Hematopoietic multipotent progenitor cell treated with erythropoietin and hydrocortisone succinate and interleukin-3 and kit ligand, for 15 days (in vitro differentiated cells): ENCODE results near the gene TBC1D5.
A peak's percentile ranks its signal among the peaks of the same experiment; 100 is the strongest.
"Not testable (repeated sequence)": the region's sequence is repeated elsewhere in the genome, so short reads cannot be mapped to it uniquely, and the experiment has no call there.

Experiments
- DNase-seq: peaks from one replicate; pipeline ENCODE4 v3.0.0-alpha.2; 2015; ENCODE audit warnings: low spot score

The TBC1D5 gene, protein sequence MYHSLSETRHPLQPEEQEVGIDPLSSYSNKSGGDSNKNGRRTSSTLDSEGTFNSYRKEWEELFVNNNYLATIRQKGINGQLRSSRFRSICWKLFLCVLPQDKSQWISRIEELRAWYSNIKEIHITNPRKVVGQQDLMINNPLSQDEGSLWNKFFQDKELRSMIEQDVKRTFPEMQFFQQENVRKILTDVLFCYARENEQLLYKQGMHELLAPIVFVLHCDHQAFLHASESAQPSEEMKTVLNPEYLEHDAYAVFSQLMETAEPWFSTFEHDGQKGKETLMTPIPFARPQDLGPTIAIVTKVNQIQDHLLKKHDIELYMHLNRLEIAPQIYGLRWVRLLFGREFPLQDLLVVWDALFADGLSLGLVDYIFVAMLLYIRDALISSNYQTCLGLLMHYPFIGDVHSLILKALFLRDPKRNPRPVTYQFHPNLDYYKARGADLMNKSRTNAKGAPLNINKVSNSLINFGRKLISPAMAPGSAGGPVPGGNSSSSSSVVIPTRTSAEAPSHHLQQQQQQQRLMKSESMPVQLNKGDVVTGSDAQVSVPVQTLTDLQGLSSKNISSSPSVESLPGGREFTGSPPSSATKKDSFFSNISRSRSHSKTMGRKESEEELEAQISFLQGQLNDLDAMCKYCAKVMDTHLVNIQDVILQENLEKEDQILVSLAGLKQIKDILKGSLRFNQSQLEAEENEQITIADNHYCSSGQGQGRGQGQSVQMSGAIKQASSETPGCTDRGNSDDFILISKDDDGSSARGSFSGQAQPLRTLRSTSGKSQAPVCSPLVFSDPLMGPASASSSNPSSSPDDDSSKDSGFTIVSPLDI

DNA sequence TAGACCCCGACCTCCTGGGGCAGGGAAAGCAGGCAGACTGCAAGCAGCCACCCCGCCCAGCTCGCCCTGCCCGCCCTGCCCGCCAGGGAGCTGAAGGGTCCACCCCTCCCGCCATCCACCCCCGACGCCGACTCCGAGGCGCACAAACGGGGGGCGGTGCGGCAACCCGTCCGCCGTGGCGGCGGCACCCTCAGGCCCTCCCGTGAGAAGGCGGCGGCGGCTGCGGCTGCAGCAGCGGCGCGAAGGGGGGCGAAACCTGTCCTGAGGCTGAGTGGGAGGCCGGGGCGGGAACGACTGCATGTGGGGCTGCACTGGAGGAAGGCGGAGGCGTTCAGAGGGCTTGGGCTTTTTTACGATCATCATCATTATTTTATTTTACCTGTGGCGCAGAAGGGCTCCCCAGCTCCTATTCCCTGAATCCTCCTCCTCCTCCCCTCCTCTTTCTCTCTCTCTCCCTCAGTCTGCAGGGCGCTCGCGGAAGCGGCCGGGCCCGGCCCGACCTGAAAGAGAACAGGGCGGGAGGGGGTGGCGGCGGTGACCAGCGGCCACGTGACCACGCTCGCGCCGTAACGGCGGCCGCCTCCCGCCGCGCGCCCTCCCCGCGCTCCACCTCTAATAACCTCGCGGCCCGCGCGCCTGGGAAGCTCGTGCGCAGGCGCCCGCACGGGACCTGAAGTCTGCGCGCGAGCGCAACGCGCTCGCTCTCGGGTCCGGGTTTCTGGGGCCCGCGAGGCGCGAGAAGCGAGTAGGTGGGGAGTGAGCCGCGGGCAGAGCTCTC lies at the start of gene TBC1D5:
TSS of gene TBC1D5 (minus strand) at position 530 of the 778 bp plus-strand sequence. CDS start 234,061 bp downstream, outside the sequence.
- peak; percentile 90 for DNase-seq

DNA sequence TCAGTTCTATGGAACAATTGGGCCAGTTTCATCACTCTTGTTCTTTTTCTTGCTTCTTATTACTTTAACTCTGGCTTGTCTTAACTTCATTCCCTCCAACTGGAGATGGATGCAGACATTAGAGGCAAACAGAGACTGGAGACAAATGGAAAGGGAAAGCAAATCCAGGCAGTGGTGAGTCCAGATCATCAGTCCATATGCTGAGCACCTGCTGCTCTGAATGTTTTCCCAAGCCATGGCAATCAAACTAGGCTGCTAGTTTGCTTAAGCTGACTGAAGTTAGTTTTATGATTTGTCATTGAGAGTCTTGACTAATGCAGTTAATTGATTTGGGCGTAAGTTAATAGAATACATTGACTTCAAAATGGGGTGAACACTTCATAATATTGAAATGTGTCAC lies 41.0 kb upstream of the TBC1D5 start:
- no peak for DNase-seq

DNA sequence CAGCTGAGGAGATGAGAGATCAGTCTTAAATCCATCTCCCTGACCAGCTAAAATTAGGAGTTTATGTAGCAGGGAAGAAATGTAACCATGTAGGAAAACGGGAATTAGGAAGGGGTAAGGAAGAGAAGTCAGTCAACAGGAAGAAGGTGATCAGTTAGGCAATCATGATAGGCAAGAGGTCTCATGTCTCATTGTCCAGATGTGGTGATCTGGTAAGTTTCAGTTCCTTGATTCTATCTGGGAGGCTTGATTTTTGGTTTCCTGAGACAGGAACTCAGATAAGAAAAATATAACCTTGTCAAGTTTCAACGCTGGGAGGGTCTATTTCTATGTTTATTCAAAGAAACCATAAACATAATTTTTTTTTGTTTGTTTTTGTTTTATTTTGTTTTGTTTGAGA lies 40.3 kb upstream of the TBC1D5 start:
- no peak for DNase-seq

DNA sequence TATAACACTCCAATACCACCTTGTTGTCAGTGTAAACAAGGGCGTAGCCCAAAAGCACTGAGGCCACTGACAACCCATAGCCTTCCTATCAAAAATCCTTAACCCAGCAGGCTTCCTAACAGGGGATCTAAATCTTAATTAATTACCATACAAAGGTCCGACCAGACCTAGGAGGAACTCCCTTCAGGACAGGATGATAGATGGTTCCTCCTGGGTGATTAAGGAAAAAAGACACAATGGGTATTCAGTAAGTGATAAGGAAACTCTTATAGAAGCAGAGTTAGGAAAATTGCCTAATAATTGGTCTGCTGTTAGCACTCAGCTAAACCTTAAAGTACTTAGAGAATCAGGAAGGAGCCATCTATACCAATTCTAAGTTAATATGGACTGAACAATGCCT lies 37.9 kb upstream of the TBC1D5 start:
- DNase-seq, result not testable (repeated sequence)

DNA sequence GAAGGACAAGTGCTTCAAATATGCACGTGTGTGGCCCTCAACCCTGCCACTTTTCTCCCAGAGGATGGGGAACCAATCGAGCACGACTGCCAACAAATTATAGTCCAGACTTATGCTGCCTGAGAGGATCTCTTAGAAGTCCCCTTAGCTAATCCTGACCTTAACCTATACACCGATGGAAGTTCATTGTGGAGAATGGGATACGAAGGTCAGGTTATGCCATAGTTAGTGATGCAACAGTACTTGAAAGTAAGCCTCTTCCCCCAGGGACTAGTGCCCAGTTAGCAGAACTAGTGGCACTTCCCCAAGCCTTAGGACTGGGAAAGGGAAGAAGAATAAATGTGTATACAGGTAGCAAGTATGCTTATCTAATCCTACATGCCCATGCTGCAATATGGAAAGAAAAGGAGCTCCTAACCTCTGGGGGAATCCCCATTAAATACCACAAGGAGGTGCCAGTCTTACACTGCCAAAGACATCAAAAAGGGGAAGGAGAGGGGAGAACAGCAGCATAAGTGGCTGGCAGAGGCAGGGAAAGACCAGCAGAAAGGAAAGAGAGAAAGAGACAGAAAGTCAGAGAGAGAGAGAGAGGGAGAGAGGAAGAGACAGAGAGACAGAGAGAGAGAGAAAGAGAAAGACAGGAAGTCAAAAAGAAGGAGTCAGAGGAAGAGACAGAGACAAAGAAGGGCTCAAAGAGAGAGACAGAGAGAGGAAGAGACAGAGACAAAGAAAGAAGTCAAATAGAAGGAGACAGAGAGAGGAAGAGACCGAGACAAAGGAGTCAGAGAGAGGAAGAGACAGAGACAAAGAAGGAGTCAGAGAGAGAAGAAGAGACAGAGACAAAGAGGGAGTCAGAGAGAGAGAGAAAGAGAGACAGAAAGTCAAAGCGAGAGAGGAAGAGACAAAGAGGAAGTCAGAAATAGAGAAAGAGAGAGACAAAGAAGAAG lies 37.1 kb upstream of the TBC1D5 start:
- peak; percentile 47 for DNase-seq

DNA sequence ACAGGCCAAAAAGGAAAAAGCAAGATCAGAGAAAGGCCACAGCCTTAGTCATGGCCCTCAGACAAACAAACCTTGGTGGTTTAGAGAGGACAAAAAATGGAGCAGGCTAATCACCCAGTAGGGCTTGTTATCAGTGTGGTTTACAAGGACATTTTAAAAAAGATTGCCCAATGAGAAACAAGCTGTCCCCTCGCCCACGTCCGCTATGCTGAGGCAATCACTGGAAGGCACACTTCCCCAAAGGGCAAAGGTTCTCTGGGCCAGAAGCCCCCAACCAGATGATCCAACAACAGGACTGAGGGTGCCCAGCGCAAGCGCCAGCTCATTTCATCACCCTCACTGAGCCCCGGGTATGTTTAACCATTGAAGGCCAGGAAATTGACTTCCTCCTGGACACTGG lies 34.9 kb upstream of the TBC1D5 start:
- DNase-seq, result not testable (repeated sequence)

DNA sequence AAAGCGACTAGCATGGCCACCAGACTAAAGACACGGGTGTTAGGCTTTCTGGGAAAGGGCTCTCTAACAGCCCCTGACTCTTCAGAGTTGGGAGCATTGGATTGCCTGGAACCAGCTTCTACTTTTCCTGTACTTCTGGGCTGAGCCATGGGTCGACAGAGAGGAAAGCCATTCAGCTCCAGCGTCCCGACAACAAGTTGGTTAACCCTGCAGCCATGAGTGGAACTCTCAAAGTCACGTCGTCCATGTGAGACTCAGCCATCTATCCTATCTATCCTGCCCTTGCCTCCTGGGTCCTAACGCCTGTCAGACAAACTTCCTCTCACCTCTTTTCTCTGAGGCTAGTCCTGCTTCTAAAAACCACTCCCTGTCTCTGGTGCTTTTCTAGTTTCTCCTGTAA lies 32.6 kb upstream of the TBC1D5 start:
- no peak for DNase-seq

DNA sequence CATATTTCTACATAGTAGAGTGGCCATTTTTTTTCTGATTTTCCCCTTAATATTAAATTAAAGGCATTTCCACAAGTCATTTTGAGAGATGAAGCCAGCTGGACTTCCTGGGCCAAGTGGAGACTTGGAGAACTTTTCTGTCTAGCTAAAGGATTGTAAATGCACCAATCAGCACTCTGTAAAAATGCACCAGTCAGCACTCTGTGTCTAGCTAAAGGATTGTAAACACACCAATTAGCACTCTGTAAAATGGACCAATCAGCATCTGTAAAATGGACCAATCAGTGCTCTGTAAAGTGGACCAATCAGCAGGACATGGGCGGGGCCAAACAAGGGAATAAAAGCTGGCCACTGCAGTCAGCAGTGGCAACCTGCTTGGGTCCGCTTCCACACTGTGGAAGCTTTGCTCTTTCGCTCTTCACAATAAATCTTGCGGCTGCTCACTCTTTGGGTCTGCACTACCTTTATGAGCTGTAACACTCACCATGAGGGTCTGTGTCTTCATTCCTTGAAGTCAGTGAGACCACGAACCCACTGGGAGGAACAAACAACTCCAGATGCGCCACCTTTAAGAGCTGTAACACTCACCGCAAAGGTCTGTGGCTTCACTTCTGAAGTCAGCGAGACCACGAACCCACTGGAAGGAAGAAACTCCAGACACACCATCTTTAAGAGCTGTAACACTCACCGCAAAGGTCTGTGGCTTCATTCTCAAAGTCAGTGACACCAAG lies 31.9 kb upstream of the TBC1D5 start:
- DNase-seq, result not testable (repeated sequence)

DNA sequence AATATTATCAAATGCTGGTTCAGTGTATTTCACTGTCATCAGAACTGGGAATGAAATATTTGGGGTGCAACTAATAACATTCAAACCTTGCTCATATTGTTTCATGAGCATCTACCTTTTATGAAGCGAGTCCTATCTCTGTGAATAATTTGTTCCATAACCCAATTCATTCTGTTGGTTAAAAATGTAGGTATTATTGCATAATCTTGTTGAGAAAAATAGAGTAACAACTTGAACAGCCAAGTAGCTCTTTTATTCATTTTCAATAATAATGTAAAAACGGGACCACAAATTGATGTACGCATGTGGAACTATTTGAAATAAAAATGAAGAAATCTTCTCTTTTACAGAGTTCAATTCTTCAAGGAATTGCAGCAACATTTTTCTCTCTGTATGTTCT lies 30.1 kb upstream of the TBC1D5 start:
- no peak for DNase-seq

DNA sequence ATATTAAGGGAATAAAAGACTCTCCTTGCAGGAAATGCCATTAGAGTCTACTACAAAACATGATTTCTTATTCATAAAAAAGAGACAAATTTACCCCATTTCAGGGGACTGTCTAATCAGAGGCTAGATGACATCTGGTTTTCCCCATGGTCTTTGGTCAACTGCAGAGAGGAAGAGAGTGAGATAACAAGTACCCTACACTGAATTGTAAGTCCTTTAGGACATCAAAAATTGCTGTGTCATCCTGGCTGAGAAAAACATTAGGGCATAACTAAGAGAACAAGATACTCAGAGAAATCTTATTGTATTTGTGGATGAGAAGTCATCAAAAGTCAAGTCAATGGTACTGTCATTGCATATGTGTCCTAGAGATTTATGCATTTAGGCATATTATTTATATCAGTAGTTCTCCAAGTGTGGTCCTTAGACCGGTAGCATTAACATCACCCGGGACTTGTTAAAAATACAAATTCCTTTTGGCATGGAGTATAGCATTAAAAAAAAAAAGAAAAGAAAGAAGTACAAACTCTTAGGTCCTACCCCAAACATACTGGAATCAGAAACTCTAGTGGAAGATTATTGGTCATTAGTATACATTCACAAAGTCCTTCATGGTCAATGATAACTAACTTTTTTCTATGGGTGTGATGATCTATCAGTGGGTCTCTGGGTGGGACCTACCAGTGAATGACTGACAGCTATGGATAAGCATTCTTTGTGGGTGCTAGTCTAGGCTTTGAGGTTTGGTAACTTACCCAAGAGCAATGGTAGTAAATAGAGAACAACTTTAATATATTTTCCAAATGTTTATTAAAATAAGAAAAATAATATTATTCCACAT lies 29.0 kb upstream of the TBC1D5 start:
- peak; percentile 35 for DNase-seq

DNA sequence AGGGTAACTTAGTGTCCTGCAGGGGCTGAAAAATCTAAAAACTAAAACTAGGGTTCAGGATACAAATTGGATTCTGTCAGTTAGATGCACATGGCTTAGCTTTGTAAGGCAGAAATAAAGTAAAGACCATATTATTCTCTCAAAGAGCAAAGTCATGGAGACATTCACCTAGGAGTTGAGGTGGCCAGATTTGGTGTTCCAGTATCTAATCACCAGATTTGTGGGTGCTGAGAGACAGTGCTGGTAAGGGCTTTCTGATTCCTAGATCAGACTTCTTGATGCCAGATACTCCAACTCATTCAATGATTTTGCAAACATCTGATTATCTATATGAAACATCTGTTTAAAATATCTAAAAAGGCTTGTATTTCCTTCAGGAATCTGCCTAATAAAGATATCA lies 28.3 kb upstream of the TBC1D5 start:
- DNase-seq, result no peak

DNA sequence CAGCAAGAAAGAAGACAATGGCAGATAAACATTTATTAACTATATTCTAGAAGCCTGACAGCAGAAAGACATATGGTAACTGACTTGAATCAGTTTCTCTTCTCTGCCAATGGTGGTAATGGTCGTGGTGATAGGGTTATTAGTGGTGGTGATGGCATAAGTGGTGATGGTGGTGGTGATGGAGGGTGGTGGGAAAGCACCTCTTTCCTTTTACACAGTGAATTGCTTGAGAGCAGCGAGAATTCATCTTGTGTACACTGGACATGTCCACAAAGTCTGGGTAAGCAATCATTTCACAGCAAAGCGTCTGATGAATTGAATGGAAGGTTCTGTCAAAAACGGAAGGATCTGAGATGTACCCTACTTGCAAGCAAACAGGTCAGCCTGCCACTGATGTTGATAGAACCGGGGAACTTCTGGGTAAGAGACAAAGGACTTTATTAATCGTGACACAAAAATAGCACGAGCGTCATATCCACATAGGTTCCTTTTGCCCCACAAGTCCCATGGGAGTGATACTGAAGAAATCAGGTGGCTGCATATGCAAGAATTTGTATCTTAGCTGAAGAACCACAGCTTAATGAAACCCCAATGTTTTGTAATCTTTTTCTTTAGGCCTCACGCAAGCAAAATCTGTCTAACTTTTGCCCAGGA lies 23.5 kb upstream of the TBC1D5 start:
- DNase-seq, result no peak

DNA sequence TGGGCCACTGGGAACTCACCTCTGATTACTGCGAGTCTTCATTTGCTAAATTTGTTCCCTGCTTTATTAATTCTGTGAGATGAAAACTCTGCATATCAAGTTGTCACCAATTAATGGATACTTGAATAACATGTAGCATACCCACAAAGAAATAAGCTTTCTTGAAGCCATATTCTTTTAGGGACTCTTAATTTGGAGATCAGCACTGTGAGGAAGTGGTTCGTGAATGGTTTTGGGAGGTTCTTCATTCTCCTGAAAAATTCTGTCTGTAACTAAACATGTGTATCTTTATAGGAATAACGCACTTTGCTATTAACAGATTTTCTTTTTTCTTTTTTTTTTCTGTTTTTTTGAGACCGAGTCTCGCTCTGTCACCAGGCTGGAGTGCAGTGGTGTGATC lies 19.1 kb upstream of the TBC1D5 start:
- DNase-seq, result no peak

DNA sequence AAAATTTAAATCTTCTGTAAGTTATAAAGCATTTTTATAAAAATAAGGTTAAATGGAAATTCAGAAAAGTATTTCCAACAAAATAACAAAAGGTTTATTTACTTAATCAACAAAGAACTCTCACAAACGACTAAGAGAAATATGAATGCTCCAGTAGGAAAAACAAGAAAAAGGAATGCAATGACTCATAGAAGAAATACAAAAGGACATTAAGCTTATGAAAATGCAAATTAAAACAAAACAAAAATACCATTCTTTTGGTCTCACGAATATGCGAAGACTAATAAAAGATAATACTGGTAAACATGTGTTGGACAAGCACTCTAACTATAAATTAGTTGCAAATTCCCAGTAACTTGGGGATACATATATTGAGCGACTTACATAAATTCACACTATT lies 17.5 kb upstream of the TBC1D5 start:
- DNase-seq, result no peak

DNA sequence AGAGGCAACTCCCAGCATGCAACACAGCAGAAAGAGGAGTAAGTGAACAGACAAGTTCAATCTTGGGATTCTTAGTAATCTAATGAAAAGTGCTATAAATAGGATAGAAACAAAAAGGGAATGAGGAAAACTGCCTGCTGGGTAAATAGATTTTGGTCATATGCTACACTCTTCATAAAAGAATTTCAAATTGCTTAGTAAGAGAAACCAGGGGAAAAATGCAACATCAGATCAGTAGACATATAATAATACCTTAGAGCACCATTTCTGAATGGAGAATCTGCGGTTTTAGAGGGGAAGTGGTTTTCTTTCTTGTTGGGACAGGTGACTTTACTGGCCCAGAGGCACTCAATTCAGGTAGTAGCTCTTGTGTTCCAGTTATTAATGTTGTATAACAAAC lies 13.4 kb upstream of the TBC1D5 start:
- DNase-seq, result no peak

DNA sequence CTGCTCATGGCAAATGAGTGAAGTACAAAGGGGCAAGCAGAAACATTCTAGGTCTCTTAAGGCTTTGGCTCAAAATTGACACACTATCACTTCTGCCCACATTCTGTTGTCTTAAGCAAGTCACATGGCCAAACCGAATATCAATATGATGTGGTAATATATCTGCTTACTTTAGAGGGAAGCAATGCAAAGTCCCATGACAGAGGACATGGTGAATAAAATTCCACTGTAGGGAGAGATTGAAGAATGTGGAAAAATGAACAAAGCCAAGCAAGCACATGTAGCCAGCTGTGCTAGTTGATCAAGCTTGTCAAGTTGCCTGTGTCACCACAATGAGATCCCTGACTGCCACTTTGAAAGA lies 11.2 kb upstream of the TBC1D5 start:
- no peak for DNase-seq

DNA sequence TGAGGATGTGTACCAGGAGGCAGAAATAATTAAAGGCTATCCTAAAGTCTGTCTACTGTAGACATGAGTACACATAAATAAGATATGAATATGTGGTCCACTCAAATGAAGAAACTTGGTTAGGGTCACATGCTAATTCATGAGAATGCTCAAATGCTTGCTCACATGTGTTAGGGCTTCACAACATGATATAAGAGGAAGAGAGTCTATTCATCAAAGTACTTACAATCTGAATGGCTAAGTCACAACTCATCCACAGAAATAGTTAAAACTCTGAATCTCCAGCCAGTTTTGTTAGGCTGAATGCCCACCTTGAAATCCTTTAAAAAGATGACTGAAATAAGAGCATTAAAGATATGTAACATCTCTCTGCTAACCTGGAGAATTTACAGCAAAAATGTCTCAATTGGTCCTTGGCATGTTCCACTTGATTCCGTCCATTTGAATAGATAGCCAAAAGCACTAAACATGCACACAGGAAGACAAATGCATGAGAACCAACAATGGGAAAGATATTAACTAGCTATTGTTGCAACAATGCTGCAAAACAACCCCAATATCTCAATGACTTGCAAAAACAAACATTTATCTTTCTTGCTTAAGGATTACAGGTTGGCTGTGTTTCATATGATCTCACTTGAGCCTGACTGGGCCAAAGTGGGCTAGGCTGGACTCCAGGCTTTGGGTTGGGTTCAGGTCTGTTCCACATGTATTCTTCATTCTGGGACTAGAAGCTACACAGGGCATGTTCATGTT lies 10.6 kb upstream of the TBC1D5 start:
- DNase-seq, result no peak

DNA sequence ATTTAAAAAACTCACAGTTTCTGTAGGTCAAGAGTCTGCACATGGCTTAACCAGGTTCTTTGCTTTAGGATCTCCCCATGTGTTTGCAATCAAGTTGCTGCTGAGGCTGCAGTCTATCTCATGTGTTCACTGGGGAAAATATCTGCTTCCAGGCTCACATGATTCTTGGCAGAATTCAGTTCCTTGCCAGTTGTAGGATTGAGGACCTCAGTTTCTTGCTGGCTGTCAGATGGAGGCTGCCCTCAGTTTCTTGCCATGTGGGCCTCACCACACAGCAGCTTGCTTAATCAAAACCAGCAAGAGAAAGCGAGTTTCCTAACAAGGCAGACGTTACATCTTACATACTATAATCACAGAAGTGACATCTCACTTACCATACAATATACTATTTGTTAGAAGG lies 10.0 kb upstream of the TBC1D5 start:
- DNase-seq, result no peak
